Adipocyte (in vitro differentiated cells): ENCODE data around the gene KCNJ10.

Experiments
- DNase-seq: peaks from one replicate; pipeline ENCODE4 v3.0.0-alpha.2; 2015; ENCODE audit warnings: low read depth
- H3K27me3 ChIP-seq: replicated peaks from 2 replicates; pipeline ENCODE4 v1.7.0; 2013; ENCODE audit warnings: mild to moderate bottlenecking, low read length, moderate library complexity; ENCODE audit not compliant: control insufficient read depth, insufficient read depth
- H3K36me3 ChIP-seq: 2 replicates; pipeline ENCODE4 v1.7.0; 2013; ENCODE audit warnings: low read length, mild to moderate bottlenecking, moderate library complexity; ENCODE audit not compliant: control insufficient read depth, insufficient read depth, severe bottlenecking
- H3K4me1 ChIP-seq: 2 replicates; pipeline ENCODE4 v1.7.0; 2013; ENCODE audit warnings: mild to moderate bottlenecking, low read length, moderate library complexity; ENCODE audit not compliant: control insufficient read depth, insufficient read depth
- H3K4me3 ChIP-seq: 2 replicates; pipeline ENCODE4 v1.7.0; 2013; ENCODE audit warnings: mild to moderate bottlenecking, low read length, moderate library complexity
- H3K9ac ChIP-seq: 2 replicates; pipeline ENCODE4 v1.7.0; 2013; ENCODE audit warnings: mild to moderate bottlenecking, low read length, moderate library complexity
- H3K9me3 ChIP-seq: 2 replicates; pipeline ENCODE4 v1.7.0; 2013; ENCODE audit warnings: mild to moderate bottlenecking, low read length, moderate library complexity; ENCODE audit not compliant: control insufficient read depth

Gene KCNJ10

GRCh38 chr1:160031365-160032164 is 38.4 kb downstream of the KCNJ10 start, which contains the start of gene PIGM:
PIGM (minus strand) TSS chr1:160031990; CDS start chr1:160031739, 251 bp downstream.
- Histone ChIP-seq H3K4me1 (peaks cover 14% of the 10 kb centered on the region), H3K4me3 (peak within 1 kb of the TSS; percentile 100), H3K9ac (peak within 1 kb of the TSS; percentile 90), H3K36me3 (no peaks in the 10 kb centered on the region), H3K9me3 (no peaks in the 10 kb centered on the region), H3K27me3 (no peaks in the 10 kb centered on the region)
- peak; percentile 98 for DNase-seq

- no peaks in the 10 kb centered on the region for H3K36me3 ChIP-seq
- H3K9me3 ChIP-seq: no peaks in the 10 kb centered on the region
- H3K9ac ChIP-seq: peak overlapping the region; percentile 90
- H3K27me3 ChIP-seq: no peaks in the 10 kb centered on the region
- peak; percentile 13 for DNase-seq
- H3K4me1 ChIP-seq: peaks cover 14% of the 10 kb centered on the region
- H3K4me3 ChIP-seq: peak overlapping the region; percentile 100
Observed at GRCh38 chr1:160030657-160031364, 39.1 kb downstream of the KCNJ10 start.

- peaks cover 38% of the 10 kb centered on the region for H3K4me1 ChIP-seq
- H3K27me3 ChIP-seq: no peaks in the 10 kb centered on the region
- H3K4me3 ChIP-seq: no peak overlapping the region
- no peak for DNase-seq
- H3K9me3 ChIP-seq: no peaks in the 10 kb centered on the region
- no peaks in the 10 kb centered on the region for H3K36me3 ChIP-seq
- no peak overlapping the region for H3K9ac ChIP-seq
Observed at GRCh38 chr1:160028426-160028825, 41.5 kb downstream of the KCNJ10 start.

- Histone ChIP-seq H3K4me3 (peak overlapping the region; percentile 44), H3K27me3 (no peaks in the 10 kb centered on the region), H3K9ac (peak overlapping the region; percentile 72), H3K9me3 (no peaks in the 10 kb centered on the region), H3K4me1 (peaks cover 34% of the 10 kb centered on the region), H3K36me3 (no peaks in the 10 kb centered on the region)
- no peak for DNase-seq
Observed at GRCh38 chr1:160025314-160025713, 44.6 kb downstream of the KCNJ10 start.

- Histone ChIP-seq H3K4me1 (peaks cover 34% of the 10 kb centered on the region), H3K27me3 (no peaks in the 10 kb centered on the region)
Observed at GRCh38 chr1:160024195-160024905, 45.6 kb downstream of the KCNJ10 start.

GRCh38 chr1:160022330-160023310 is 47.3 kb downstream of the KCNJ10 start:
- no peak for DNase-seq
- H3K4me3 ChIP-seq: no peak overlapping the region
- H3K36me3 ChIP-seq: no peaks in the 10 kb centered on the region
- H3K9ac ChIP-seq: no peak overlapping the region
- no peaks in the 10 kb centered on the region for H3K9me3 ChIP-seq
- peaks cover 42% of the 10 kb centered on the region for H3K4me1 ChIP-seq
- H3K27me3 ChIP-seq: no peaks in the 10 kb centered on the region

More at GRCh38 chr1:160024195-160024905, 45.6 kb downstream of the KCNJ10 start:
- DNase-seq: no peak
- Histone ChIP-seq H3K9me3 (no peaks in the 10 kb centered on the region), H3K4me3 (peak overlapping the region; percentile 2), H3K36me3 (no peaks in the 10 kb centered on the region), H3K9ac (peak overlapping the region; percentile 72)

- Histone ChIP-seq H3K4me1 (peaks cover 42% of the 10 kb centered on the region), H3K36me3 (no peaks in the 10 kb centered on the region), H3K27me3 (no peaks in the 10 kb centered on the region), H3K9ac (no peak overlapping the region), H3K4me3 (no peak overlapping the region), H3K9me3 (no peaks in the 10 kb centered on the region)
- DNase-seq: no peak
Observed at GRCh38 chr1:160021376-160022074, 48.4 kb downstream of the KCNJ10 start.

- H3K36me3 ChIP-seq: no peaks in the 10 kb centered on the region
- no peak for DNase-seq
- H3K27me3 ChIP-seq: no peaks in the 10 kb centered on the region
- no peak overlapping the region for H3K9ac ChIP-seq
- H3K9me3 ChIP-seq: no peaks in the 10 kb centered on the region
- H3K4me3 ChIP-seq: no peak overlapping the region
- peaks cover 36% of the 10 kb centered on the region for H3K4me1 ChIP-seq
Observed at GRCh38 chr1:160020196-160020595, 49.8 kb downstream of the KCNJ10 start.

- H3K4me3 ChIP-seq: no peak overlapping the region
- no peaks in the 10 kb centered on the region for H3K27me3 ChIP-seq
- no peak overlapping the region for H3K9ac ChIP-seq
- DNase-seq: peak; percentile 57
- no peaks in the 10 kb centered on the region for H3K36me3 ChIP-seq
- H3K9me3 ChIP-seq: no peaks in the 10 kb centered on the region
- peaks cover 23% of the 10 kb centered on the region for H3K4me1 ChIP-seq
Observed at GRCh38 chr1:160018900-160019299, 51.1 kb downstream of the KCNJ10 start.

GRCh38 chr1:160018347-160018746 is 51.6 kb downstream of the KCNJ10 start:
- Histone ChIP-seq H3K27me3 (no peaks in the 10 kb centered on the region), H3K36me3 (no peaks in the 10 kb centered on the region), H3K4me3 (no peak overlapping the region), H3K4me1 (peaks cover 18% of the 10 kb centered on the region), H3K9me3 (no peaks in the 10 kb centered on the region), H3K9ac (no peak overlapping the region)
- no peak for DNase-seq
